Gastroesophageal sphincter (tissue), 4 donors: ENCODE results near the gene LDLRAD4. TPM values are rescaled to one million over a fixed set of nuclear protein-coding genes. Genes with fewer than 3 reads are reported as not detected.

Experiments
- ATAC-seq: fragments of 150-250 bp; one replicate; pipeline ENCODE4 v1.9.1; 2016; ENCODE audit warnings: mild to moderate bottlenecking, moderate library complexity
- H3K27ac ChIP-seq, 4 donors: fragments of 200-600 bp; sonication (generic) in 3 of 4; 1 replicate in 3 of 4; 2 replicates in 1 of 4; pipeline ENCODE4 v1.5.1; 2016 to 2019
- H3K27me3 ChIP-seq: fragments of 200-600 bp; sonication (generic); one replicate; pipeline ENCODE4 v1.5.1; 2019
- H3K36me3 ChIP-seq, 2 donors: fragments of 200-600 bp; sonication (generic); one replicate each; pipeline ENCODE4 v1.5.1; 2019; ENCODE audit warnings: control low read depth in 1 of 2
- H3K4me1 ChIP-seq, 3 donors: fragments of 200-600 bp; sonication (generic); 1 replicate in 2 of 3; 2 replicates in 1 of 3; pipeline ENCODE4 v1.5.1; 2016 to 2019; ENCODE audit warnings: control low read depth in 2 of 3
- H3K4me3 ChIP-seq, 2 donors: fragments of 200-600 bp; sonication (generic); one replicate each; pipeline ENCODE4 v1.5.1; 2019; ENCODE audit warnings: mild to moderate bottlenecking in 1 of 2, moderate library complexity in 1 of 2
- H3K9me3 ChIP-seq, 3 donors: fragments of 200-600 bp; sonication (generic); one replicate each; pipeline ENCODE4 v1.5.1; 2017 to 2019; ENCODE audit warnings: control low read depth in 2 of 3
- CTCF ChIP-seq, 4 experiments: fragments of 200-600 bp in 2 of 4; fragments of 450-650 bp in 2 of 4; sonication (generic) in 1 of 4; IDR thresholded peaks; one replicate each; pipeline ENCODE4 v1.5.1; 2017 to 2019; ENCODE audit warnings: antibody characterized with exemption in 4 of 4, mild to moderate bottlenecking in 2 of 4, moderate library complexity in 2 of 4
- EP300 ChIP-seq: sonication (generic); formaldehyde crosslinking; IDR thresholded peaks from one replicate; pipeline ENCODE4 v1.6.1; 2017; ENCODE audit warnings: antibody characterized with exemption, mild to moderate bottlenecking
- POLR2A ChIP-seq, 2 donors: fragments of 450-650 bp; IDR thresholded peaks; one replicate each; pipeline ENCODE4 v1.6.1; 2017; ENCODE audit warnings: antibody characterized with exemption in 2 of 2, mild to moderate bottlenecking in 2 of 2, moderate library complexity in 1 of 2
- POLR2AphosphoS5 ChIP-seq: sonication (generic); formaldehyde crosslinking; IDR thresholded peaks from one replicate; pipeline ENCODE4 v1.6.1; 2017; ENCODE audit warnings: antibody characterized with exemption
- WGBS, 2 donors: methylation state at CpG; one replicate each; pipeline ENCODE4 v1.1.5; 2018; ENCODE audit warnings: low coverage in 1 of 2; 5-methylcytosine and 5-hydroxymethylcytosine counted together
- total RNA-seq, 4 donors: library from RNA; depleted of rRNA; stranded (reverse); fragments of >200 nt; gene quantifications; one replicate each; pipeline ENCODE4 v1.1.0, GENCODE V29; 2016

Gene LDLRAD4
- total RNA-seq, 4 donors from 2014 or later, result 28.1 to 85.9 (median 55.2) TPM

- 23 to 35% methylated on average over 3 to 7 of the region's 8 CpGs for WGBS, 2 donors
- Histone ChIP-seq H3K27ac (peak overlapping the region in 1 of 4 donors; percentile 35), H3K36me3 (no peaks in the 10 kb centered on the region), H3K4me3 (no peak overlapping the region), H3K9me3 (no peaks in the 10 kb centered on the region), H3K4me1 (peaks cover 0 to 50% (median 10%) of the 10 kb centered on the region in 3 donors), H3K27me3 (no peaks in the 10 kb centered on the region)
- TF ChIP-seq CTCF (IDR thresholded peaks at IDR 0.05), result no peak
- TF ChIP-seq EP300, result no peak
- TF ChIP-seq POLR2AphosphoS5, result no peak
- no peak for TF ChIP-seq POLR2A (IDR thresholded peaks at IDR 0.05)
- no peak for ATAC-seq
These were observed 84.1 kb downstream of the LDLRAD4 start for GRCh38 chr18:13302457-13303225.

- H3K4me3 ChIP-seq, result no peak overlapping the region
- ATAC-seq, result no peak
- peaks cover 0 to 41% (median 10%) of the 10 kb centered on the region in 3 donors for H3K4me1 ChIP-seq
- no peak for TF ChIP-seq POLR2AphosphoS5
- no peak for TF ChIP-seq CTCF (IDR thresholded peaks at IDR 0.05)
- no peak for TF ChIP-seq EP300
- no peak for TF ChIP-seq POLR2A (IDR thresholded peaks at IDR 0.05)
- H3K36me3 ChIP-seq, result no peaks in the 10 kb centered on the region
- no peak overlapping the region for H3K27ac ChIP-seq
- no peaks in the 10 kb centered on the region for H3K27me3 ChIP-seq
- WGBS, 2 donors, result 89 to 90% methylated on average over 3 to 4 of the region's 6 CpGs
- no peaks in the 10 kb centered on the region for H3K9me3 ChIP-seq
These were observed 85.3 kb downstream of the LDLRAD4 start for GRCh38 chr18:13303756-13304364.

- H3K4me3 ChIP-seq, result no peak overlapping the region
- H3K4me1 ChIP-seq, result peaks cover 0 to 43% (median 10%) of the 10 kb centered on the region in 3 donors
- TF ChIP-seq POLR2A (IDR thresholded peaks at IDR 0.05) (no peak), CTCF (IDR thresholded peaks at IDR 0.05) (no peak), EP300 (no peak), POLR2AphosphoS5 (no peak)
- 83 to 85% methylated on average over 2 to 3 of the region's 3 CpGs for WGBS, 2 donors
- no peaks in the 10 kb centered on the region for H3K36me3 ChIP-seq
- H3K9me3 ChIP-seq, result no peaks in the 10 kb centered on the region
- no peak for ATAC-seq
- no peaks in the 10 kb centered on the region for H3K27me3 ChIP-seq
- H3K27ac ChIP-seq, result no peak overlapping the region
These were observed 86.7 kb downstream of the LDLRAD4 start for GRCh38 chr18:13305301-13305700.

GRCh38 chr18:13306583-13306982 lies 88.0 kb downstream of the LDLRAD4 start:
- TF ChIP-seq EP300, result no peak
- TF ChIP-seq CTCF (IDR thresholded peaks at IDR 0.05), result no peak
- no peak for TF ChIP-seq POLR2AphosphoS5
- TF ChIP-seq POLR2A (IDR thresholded peaks at IDR 0.05), result no peak
- H3K27ac ChIP-seq, result no peak overlapping the region
- H3K9me3 ChIP-seq, result no peaks in the 10 kb centered on the region
- no peak overlapping the region for H3K4me3 ChIP-seq
- peaks cover 0 to 32% (median 10%) of the 10 kb centered on the region in 3 donors for H3K4me1 ChIP-seq
- ATAC-seq, result no peak
- no peaks in the 10 kb centered on the region for H3K27me3 ChIP-seq
- WGBS, 2 donors, result 75 to 79% methylated on average over 2 to 4 of the region's 4 CpGs
- peaks cover 0 to 7% of the 10 kb centered on the region in 2 donors for H3K36me3 ChIP-seq
